ENCODE measurements around the gene TRHDE.

TRHDE gene

GRCh38 chr12:72291175-72291574, 19.0 kb downstream of the TRHDE start:
- H3K4me1 ChIP-seq = no peaks in the 10 kb centered on the region
- H3K27me3 ChIP-seq (ENCODE audit: control insufficient read depth, insufficient read depth, low read length) = no peaks in the 10 kb centered on the region
- H3K9me3 ChIP-seq (ENCODE audit: control insufficient read depth, low read length) = no peaks in the 10 kb centered on the region
- H3K9ac ChIP-seq = no peak overlapping the region
- no peak overlapping the region for H2AFZ ChIP-seq
- no peaks in the 10 kb centered on the region for H3K36me3 ChIP-seq (ENCODE audit: control insufficient read depth, insufficient read depth, low read length)
- H3K4me2 ChIP-seq (ENCODE audit: low read length) = no peak overlapping the region
- no peak for TF ChIP-seq CTCF (IDR thresholded peaks at IDR 0.05)
- H3K27ac ChIP-seq = no peak overlapping the region
- H3K4me3 ChIP-seq (ENCODE audit: low read depth, low read length) = no peak overlapping the region
- H3K79me2 ChIP-seq = no peaks in the 10 kb centered on the region

GRCh38 chr12:72293701-72294100, 21.5 kb downstream of the TRHDE start:
- Histone ChIP-seq H3K9me3 (ENCODE audit: control insufficient read depth, low read length) (no peaks in the 10 kb centered on the region), H3K36me3 (ENCODE audit: control insufficient read depth, insufficient read depth, low read length) (no peaks in the 10 kb centered on the region), H3K4me2 (ENCODE audit: low read length) (no peak overlapping the region), H3K79me2 (no peaks in the 10 kb centered on the region), H2AFZ (no peak overlapping the region), H3K27ac (no peak overlapping the region), H3K4me3 (ENCODE audit: low read depth, low read length) (no peak overlapping the region), H3K9ac (no peak overlapping the region), H3K4me1 (no peaks in the 10 kb centered on the region), H3K27me3 (ENCODE audit: control insufficient read depth, insufficient read depth, low read length) (no peaks in the 10 kb centered on the region)
- TF ChIP-seq CTCF (IDR thresholded peaks at IDR 0.05) = no peak

- H3K36me3 ChIP-seq (ENCODE audit: control insufficient read depth, insufficient read depth, low read length) = no peaks in the 10 kb centered on the region
- H3K79me2 ChIP-seq = no peaks in the 10 kb centered on the region
- H3K9ac ChIP-seq = no peak overlapping the region
- H3K9me3 ChIP-seq (ENCODE audit: control insufficient read depth, low read length) = no peaks in the 10 kb centered on the region
- no peak overlapping the region for H3K27ac ChIP-seq
- no peaks in the 10 kb centered on the region for H3K4me1 ChIP-seq
- no peak overlapping the region for H2AFZ ChIP-seq
- no peaks in the 10 kb centered on the region for H3K27me3 ChIP-seq (ENCODE audit: control insufficient read depth, insufficient read depth, low read length)
- H3K4me3 ChIP-seq (ENCODE audit: low read depth, low read length) = no peak overlapping the region
- TF ChIP-seq CTCF (IDR thresholded peaks at IDR 0.05) = no peak
- H3K4me2 ChIP-seq (ENCODE audit: low read length) = no peak overlapping the region
Observed at GRCh38 chr12:72295101-72295500, 22.9 kb downstream of the TRHDE start.

- no peak overlapping the region for H2AFZ ChIP-seq
- H3K4me2 ChIP-seq (ENCODE audit: low read length) = no peak overlapping the region
- H3K4me1 ChIP-seq = no peaks in the 10 kb centered on the region
- H3K27me3 ChIP-seq (ENCODE audit: control insufficient read depth, insufficient read depth, low read length) = no peaks in the 10 kb centered on the region
- H3K4me3 ChIP-seq (ENCODE audit: low read depth, low read length) = no peak overlapping the region
- no peaks in the 10 kb centered on the region for H3K9me3 ChIP-seq (ENCODE audit: control insufficient read depth, low read length)
- no peak overlapping the region for H3K9ac ChIP-seq
- no peak for TF ChIP-seq CTCF (IDR thresholded peaks at IDR 0.05)
- no peaks in the 10 kb centered on the region for H3K79me2 ChIP-seq
- H3K27ac ChIP-seq = no peak overlapping the region
- H3K36me3 ChIP-seq (ENCODE audit: control insufficient read depth, insufficient read depth, low read length) = no peaks in the 10 kb centered on the region
Observed at GRCh38 chr12:72295744-72296143, 23.6 kb downstream of the TRHDE start.

- no peaks in the 10 kb centered on the region for H3K9me3 ChIP-seq (ENCODE audit: control insufficient read depth, low read length)
- no peak overlapping the region for H3K9ac ChIP-seq
- H3K4me3 ChIP-seq (ENCODE audit: low read depth, low read length) = no peak overlapping the region
- no peaks in the 10 kb centered on the region for H3K4me1 ChIP-seq
- TF ChIP-seq CTCF (IDR thresholded peaks at IDR 0.05) = no peak
- H3K79me2 ChIP-seq = no peaks in the 10 kb centered on the region
- no peaks in the 10 kb centered on the region for H3K27me3 ChIP-seq (ENCODE audit: control insufficient read depth, insufficient read depth, low read length)
- no peak overlapping the region for H2AFZ ChIP-seq
- no peak overlapping the region for H3K27ac ChIP-seq
- no peaks in the 10 kb centered on the region for H3K36me3 ChIP-seq (ENCODE audit: control insufficient read depth, insufficient read depth, low read length)
- no peak overlapping the region for H3K4me2 ChIP-seq (ENCODE audit: low read length)
Observed at GRCh38 chr12:72296389-72296788, 24.2 kb downstream of the TRHDE start.
